IMR-90 (cell line): ENCODE measurements around the gene PAPSS2. TPM values are rescaled to one million over a fixed set of nuclear protein-coding genes. Genes with fewer than 3 reads are reported as not detected.

Source experiments
- ATAC-seq: fragments of 200-7000 bp; cut with Tn5 transposase; 2 replicates; pipeline ENCODE4 v1.9.1; 2020; ENCODE audit warnings: low read depth, mild to moderate bottlenecking, moderate library complexity
- BruUV-seq: library from RNA; stranded (reverse); fragments of 400-500 nt; replicated peaks from 2 replicates; lab custom pipeline; 2021; lab: Mats Ljungman, UMichigan
- CTCF ChIA-PET: fragments of 300-600 bp; formaldehyde crosslinking; extraction: SDS; loops from one replicate; lab custom pipeline; 2021; ENCODE audit warnings: antibody characterized with exemption; lab: Yijun Ruan, JAX
- POLR2A ChIA-PET: fragments of 300-600 bp; sonication (Branson Sonifier 250); formaldehyde crosslinking; loops from one replicate; lab custom pipeline; 2022; ENCODE audit warnings: antibody characterized with exemption; ENCODE audit not compliant: unreplicated experiment; lab: Charles Lee
- DNase-seq: peaks from one replicate; pipeline ENCODE4 v3.0.0; 2013
- H2AFZ ChIP-seq: replicated peaks from 2 replicates; pipeline ENCODE3; 2013; ENCODE audit warnings: low read length, mild to moderate bottlenecking; ENCODE audit not compliant: poor library complexity
- H2AK5ac ChIP-seq: 2 replicates; pipeline ENCODE4 v1.6.1; 2013; ENCODE audit warnings: low read depth, low read length, inconsistent platforms
- H2AK9ac ChIP-seq: replicated peaks from 2 replicates; pipeline ENCODE3; 2013; ENCODE audit warnings: mild to moderate bottlenecking, low read depth, low read length, moderate library complexity; ENCODE audit not compliant: poor library complexity
- H2BK120ac ChIP-seq: 2 replicates; pipeline ENCODE4 v1.6.1; 2013; ENCODE audit warnings: low read depth, low read length, inconsistent platforms
- H2BK15ac ChIP-seq: 3 replicates; pipeline ENCODE4 v1.6.1; 2013; ENCODE audit warnings: low read depth, low read length, inconsistent platforms
- H2BK20ac ChIP-seq: 2 replicates; pipeline ENCODE4 v1.6.1; 2013; ENCODE audit warnings: low read depth, mild to moderate bottlenecking, inconsistent platforms, low read length, moderate library complexity
- H2BK5ac ChIP-seq: 2 replicates; pipeline ENCODE4 v1.6.1; 2013; ENCODE audit warnings: mild to moderate bottlenecking, low read depth, low read length, inconsistent platforms; ENCODE audit not compliant: poor library complexity, severe bottlenecking
- H3K14ac ChIP-seq: replicated peaks from 2 replicates; pipeline ENCODE4 v1.6.1; 2013; ENCODE audit warnings: low read depth, low read length, inconsistent platforms
- H3K18ac ChIP-seq: 2 replicates; pipeline ENCODE4 v1.6.1; 2013; ENCODE audit warnings: low read depth, low read length, control low read depth
- H3K23ac ChIP-seq: 2 replicates; pipeline ENCODE4 v1.6.1; 2013; ENCODE audit warnings: low read depth, low read length, inconsistent platforms
- H3K27ac ChIP-seq: 2 replicates; pipeline ENCODE4 v1.5.1; 2013; ENCODE audit warnings: mild to moderate bottlenecking, control low read depth, low read length; ENCODE audit not compliant: insufficient read depth
- H3K27me3 ChIP-seq: 2 replicates; pipeline ENCODE4 v1.6.1; 2013; ENCODE audit warnings: low read length; ENCODE audit not compliant: control insufficient read depth, insufficient read depth
- H3K36me3 ChIP-seq: 2 replicates; pipeline ENCODE4 v1.6.1; 2013; ENCODE audit warnings: low read length, mixed read lengths; ENCODE audit not compliant: control insufficient read depth, insufficient read depth
- H3K4ac ChIP-seq: 2 replicates; pipeline ENCODE4 v1.6.1; 2013; ENCODE audit warnings: low read depth, low read length, inconsistent platforms
- H3K4me1 ChIP-seq: 2 replicates; pipeline ENCODE4 v1.6.1; 2013; ENCODE audit warnings: low read length, mixed read lengths; ENCODE audit not compliant: control insufficient read depth, insufficient read depth
- H3K4me2 ChIP-seq: 2 replicates; pipeline ENCODE4 v1.6.1; 2013; ENCODE audit warnings: low read depth, mild to moderate bottlenecking, control low read depth, low read length, moderate library complexity
- H3K4me3 ChIP-seq: 2 replicates; pipeline ENCODE4 v1.5.1; 2013; ENCODE audit warnings: low read depth, mild to moderate bottlenecking, control low read depth, low read length, moderate library complexity; ENCODE audit not compliant: insufficient read depth
- H3K56ac ChIP-seq: 2 replicates; pipeline ENCODE4 v1.6.1; 2013; ENCODE audit warnings: low read length, inconsistent platforms; ENCODE audit not compliant: insufficient read depth; ENCODE audit errors: extremely low read depth
- H3K79me1 ChIP-seq, 2 experiments: 2 replicates each; pipeline ENCODE4 v1.6.1; 2013; ENCODE audit warnings: low read length in 2 of 2, inconsistent platforms in 1 of 2, low read depth in 1 of 2
- H3K9ac ChIP-seq: 2 replicates; pipeline ENCODE4 v1.6.1; 2013; ENCODE audit warnings: low read depth, low read length, control low read depth
- H3K9me1 ChIP-seq: 2 replicates; pipeline ENCODE4 v1.6.1; 2013; ENCODE audit warnings: low read length, inconsistent platforms; ENCODE audit not compliant: insufficient read depth
- H3K9me3 ChIP-seq: 2 replicates; pipeline ENCODE4 v1.6.1; 2013; ENCODE audit warnings: low read length; ENCODE audit not compliant: control insufficient read depth, insufficient read depth
- H4K20me1 ChIP-seq: 2 replicates; pipeline ENCODE4 v1.6.1; 2013; ENCODE audit warnings: low read length, inconsistent platforms; ENCODE audit not compliant: insufficient read depth
- H4K5ac ChIP-seq: 2 replicates; pipeline ENCODE4 v1.6.1; 2013; ENCODE audit warnings: mild to moderate bottlenecking, low read depth, low read length, control low read depth
- H4K8ac ChIP-seq, 2 experiments: 2 replicates each; pipeline ENCODE4 v1.6.1; 2013; ENCODE audit warnings: low read depth in 2 of 2, low read length in 2 of 2, control low read depth in 1 of 2, inconsistent platforms in 1 of 2
- H4K91ac ChIP-seq: 2 replicates; pipeline ENCODE4 v1.6.1; 2013; ENCODE audit warnings: low read depth, low read length, inconsistent platforms; ENCODE audit not compliant: insufficient read depth
- BHLHE40 ChIP-seq: fragments of 150-350 bp; IDR thresholded peaks from 2 replicates; pipeline ENCODE4 v1.6.1; 2016; ENCODE audit warnings: mild to moderate bottlenecking, low read depth, low read length
- CHD1 ChIP-seq: IDR thresholded peaks from 2 replicates; pipeline ENCODE4 v1.6.1; 2012; ENCODE audit warnings: low read depth, low read length, improper control_type of control experiment
- MAFK ChIP-seq: IDR thresholded peaks from 2 replicates; pipeline ENCODE4 v1.6.1; 2012; ENCODE audit warnings: low read depth, low read length, improper control_type of control experiment
- RFX5 ChIP-seq: IDR thresholded peaks from 2 replicates; pipeline ENCODE4 v1.8.0; 2012; ENCODE audit warnings: low read depth, mild to moderate bottlenecking, low read length, moderate library complexity
- dilution Hi-C: fragments of 300-500 bp; cut with HindIII; formaldehyde crosslinking; loops from one replicate; pipeline ENCODE4 v1.14.3; 2018; ENCODE audit warnings: low sequenced_read_pairs; ENCODE audit not compliant: unreplicated experiment
- in situ Hi-C: fragments of 300-500 bp; cut with MboI; formaldehyde crosslinking; loops from 3 replicates; pipeline ENCODE4 v1.14.3; 2019; ENCODE audit warnings: low sequenced_read_pairs, inconsistent platforms, mixed read lengths
- intact Hi-C: fragments of 100-400 bp; cut with micrococcal nuclease; formaldehyde crosslinking; loops from 2 replicates; pipeline ENCODE4 v1.10.0; 2022
- polyA plus RNA-seq, 3 experiments: library from polyadenylated mRNA; depleted of rRNA; stranded (reverse); fragments of >200 nt; gene quantifications; 2 replicates each; pipeline ENCODE4 v1.2.3, GENCODE V29; 2012; ENCODE audit warnings: low replicate concordance in 1 of 3
- total RNA-seq: library from RNA; depleted of rRNA; stranded (reverse); fragments of >200 nt; gene quantifications from 2 replicates; pipeline ENCODE4 v1.2.3, GENCODE V29; 2012

The PAPSS2 gene
- total and polyA plus RNA-seq, 2 of the 4 experiments (the other 2 are of a cell fraction), result 55.0 to 63.3 TPM

DNA sequence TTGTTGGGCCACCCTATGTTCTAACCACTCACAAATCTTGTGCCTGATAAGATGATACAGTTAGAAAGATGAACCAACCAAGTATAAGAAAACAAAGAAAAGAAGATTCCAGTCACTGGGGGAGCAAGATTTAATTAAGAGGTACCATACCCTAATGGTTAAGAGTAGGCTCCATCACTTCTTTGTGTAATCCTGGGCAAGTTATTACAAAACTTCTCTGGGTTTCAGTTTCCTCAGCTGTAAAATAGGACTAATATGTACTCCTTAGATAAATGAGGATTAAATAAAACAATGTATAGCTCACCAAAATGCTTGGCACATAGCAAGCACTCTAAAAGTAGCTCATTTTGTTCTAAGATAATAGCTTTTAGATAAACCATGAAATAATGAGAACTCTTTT is 99.9 kb downstream of the PAPSS2 start:
- no peak overlapping the region for H2AK5ac ChIP-seq
- no peak overlapping the region for H2BK15ac ChIP-seq
- no peak overlapping the region for H3K14ac ChIP-seq
- H3K27me3 ChIP-seq, result no peaks in the 10 kb centered on the region
- no peak overlapping the region for H4K91ac ChIP-seq
- H3K4me2 ChIP-seq, result no peak overlapping the region
- H2AFZ ChIP-seq, result no peak overlapping the region
- H3K4me1 ChIP-seq, result peaks cover 2% of the 10 kb centered on the region
- no TSS peak for BruUV-seq
- TF ChIP-seq MAFK (no peak), BHLHE40 (no peak), CHD1 (no peak), RFX5 (no peak)
- ChIA-PET CTCF (no interaction called here), POLR2A (no interaction called here)
- no peaks in the 10 kb centered on the region for H3K9me3 ChIP-seq
- H2BK120ac ChIP-seq, result no peak overlapping the region
- H4K8ac ChIP-seq, result no peak overlapping the region
- H3K36me3 ChIP-seq, result peaks cover 12% of the 10 kb centered on the region
- no peak overlapping the region for H4K5ac ChIP-seq
- no peak overlapping the region for H3K18ac ChIP-seq
- no peak overlapping the region for H3K4ac ChIP-seq
- H3K23ac ChIP-seq, result no peak overlapping the region
- no peak for ATAC-seq
- intact Hi-C loops, result no loop called here
- no peak overlapping the region for H2BK20ac ChIP-seq
- no peak overlapping the region for H2AK9ac ChIP-seq
- no peak overlapping the region for H2BK5ac ChIP-seq
- peaks cover 0 to 30% of the 10 kb centered on the region in 2 experiments; a peak in 3 of 4 replicates for H3K79me1 ChIP-seq
- in situ Hi-C loops, result no loop called here
- dilution Hi-C loops, result no loop called here
- H3K56ac ChIP-seq, result no peak overlapping the region
- no peaks in the 10 kb centered on the region for H4K20me1 ChIP-seq
- no peak overlapping the region for H3K4me3 ChIP-seq
- 0 out of 2 replicates have a peak, but pooled peaks cover 9% of the 10 kb centered on the region for H3K9me1 ChIP-seq
- H3K9ac ChIP-seq, result no peak overlapping the region
- H3K27ac ChIP-seq, result no peak overlapping the region
- no peak for DNase-seq
